PFSK-1 (cell line): ENCODE data around the gene CRYZL1.

ENCODE experiments used
- FOXP2 ChIP-seq: optimal IDR thresholded peaks from 2 replicates; pipeline ENCODE3; 2011; ENCODE audit warnings: borderline replicate concordance, control low read depth, inconsistent platforms; ENCODE audit not compliant: insufficient read depth; ENCODE audit errors: extremely low read length, extremely low read depth
- POLR2AphosphoS5 ChIP-seq: IDR thresholded peaks from 2 replicates; pipeline ENCODE4 v1.6.1; 2012; ENCODE audit warnings: low read depth, mild to moderate bottlenecking, control low read depth, low read length, moderate library complexity
- SIN3A ChIP-seq: IDR thresholded peaks from 2 replicates; pipeline ENCODE4 v1.6.1; 2012; ENCODE audit warnings: mild to moderate bottlenecking, low read length, moderate library complexity, borderline replicate concordance; ENCODE audit not compliant: insufficient read depth
- TAF1 ChIP-seq: IDR thresholded peaks from 2 replicates; pipeline ENCODE4 v1.6.1; 2012; ENCODE audit warnings: low read length, control low read depth, borderline replicate concordance; ENCODE audit not compliant: insufficient read depth
- TF ChIP-seq, protein P1 (sequence below), 2 experiments: IDR thresholded peaks; 2 replicates each; pipeline versions ENCODE4 v1.6.1 to v1.8.0; 2011 to 2012; ENCODE audit warnings: low read depth in 2 of 2, low read length in 2 of 2, control low read depth in 1 of 2, inconsistent platforms in 1 of 2, mild to moderate bottlenecking in 1 of 2, moderate library complexity in 1 of 2; ENCODE audit not compliant: insufficient read depth in 1 of 2

The CRYZL1 gene

DNA sequence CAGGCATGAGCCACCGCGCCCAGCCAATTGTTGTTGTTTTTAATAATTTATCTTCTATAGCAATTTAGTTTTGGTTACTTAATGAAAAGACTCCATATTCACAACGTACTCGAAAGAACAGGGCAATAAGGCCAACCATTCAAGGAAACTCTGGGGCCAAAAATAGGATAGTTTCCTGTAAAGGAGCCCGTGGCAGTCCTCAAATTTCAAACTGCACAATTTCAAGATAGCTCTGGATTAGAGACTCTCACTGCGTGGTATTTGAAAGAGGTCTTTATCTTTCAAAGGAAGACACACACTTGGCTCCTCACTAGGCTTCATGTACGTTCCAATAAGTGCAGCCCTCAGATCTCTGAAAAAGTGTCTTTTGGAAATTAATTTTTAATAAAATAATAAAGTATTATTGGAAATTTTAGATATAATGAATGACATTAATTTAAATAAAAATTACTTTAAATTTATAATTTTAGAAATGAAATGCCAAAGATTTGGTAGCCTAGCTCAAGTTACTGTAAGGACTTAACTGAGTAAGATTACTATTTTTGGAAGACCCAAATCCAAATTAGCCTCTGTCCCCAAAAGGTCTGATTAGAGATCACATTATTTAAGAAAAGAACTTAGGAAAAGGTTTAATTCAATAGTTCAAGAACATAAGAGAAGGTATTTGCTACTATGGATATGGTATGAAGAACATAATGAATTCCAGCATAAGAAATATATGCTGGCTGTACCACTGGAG, 30.4 kb downstream of the CRYZL1 start:
- no peak for TF ChIP-seq POLR2AphosphoS5
- TF ChIP-seq TAF1: no peak
- no peak for TF ChIP-seq SIN3A
- no peak for TF ChIP-seq FOXP2
- TF ChIP-seq, protein P1, sequence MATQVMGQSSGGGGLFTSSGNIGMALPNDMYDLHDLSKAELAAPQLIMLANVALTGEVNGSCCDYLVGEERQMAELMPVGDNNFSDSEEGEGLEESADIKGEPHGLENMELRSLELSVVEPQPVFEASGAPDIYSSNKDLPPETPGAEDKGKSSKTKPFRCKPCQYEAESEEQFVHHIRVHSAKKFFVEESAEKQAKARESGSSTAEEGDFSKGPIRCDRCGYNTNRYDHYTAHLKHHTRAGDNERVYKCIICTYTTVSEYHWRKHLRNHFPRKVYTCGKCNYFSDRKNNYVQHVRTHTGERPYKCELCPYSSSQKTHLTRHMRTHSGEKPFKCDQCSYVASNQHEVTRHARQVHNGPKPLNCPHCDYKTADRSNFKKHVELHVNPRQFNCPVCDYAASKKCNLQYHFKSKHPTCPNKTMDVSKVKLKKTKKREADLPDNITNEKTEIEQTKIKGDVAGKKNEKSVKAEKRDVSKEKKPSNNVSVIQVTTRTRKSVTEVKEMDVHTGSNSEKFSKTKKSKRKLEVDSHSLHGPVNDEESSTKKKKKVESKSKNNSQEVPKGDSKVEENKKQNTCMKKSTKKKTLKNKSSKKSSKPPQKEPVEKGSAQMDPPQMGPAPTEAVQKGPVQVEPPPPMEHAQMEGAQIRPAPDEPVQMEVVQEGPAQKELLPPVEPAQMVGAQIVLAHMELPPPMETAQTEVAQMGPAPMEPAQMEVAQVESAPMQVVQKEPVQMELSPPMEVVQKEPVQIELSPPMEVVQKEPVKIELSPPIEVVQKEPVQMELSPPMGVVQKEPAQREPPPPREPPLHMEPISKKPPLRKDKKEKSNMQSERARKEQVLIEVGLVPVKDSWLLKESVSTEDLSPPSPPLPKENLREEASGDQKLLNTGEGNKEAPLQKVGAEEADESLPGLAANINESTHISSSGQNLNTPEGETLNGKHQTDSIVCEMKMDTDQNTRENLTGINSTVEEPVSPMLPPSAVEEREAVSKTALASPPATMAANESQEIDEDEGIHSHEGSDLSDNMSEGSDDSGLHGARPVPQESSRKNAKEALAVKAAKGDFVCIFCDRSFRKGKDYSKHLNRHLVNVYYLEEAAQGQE (IDR thresholded peaks at IDR 0.05; ENCODE audit: insufficient read depth in 1 of 2, low read depth in 2 of 2, low read length in 2 of 2): no peak

DNA sequence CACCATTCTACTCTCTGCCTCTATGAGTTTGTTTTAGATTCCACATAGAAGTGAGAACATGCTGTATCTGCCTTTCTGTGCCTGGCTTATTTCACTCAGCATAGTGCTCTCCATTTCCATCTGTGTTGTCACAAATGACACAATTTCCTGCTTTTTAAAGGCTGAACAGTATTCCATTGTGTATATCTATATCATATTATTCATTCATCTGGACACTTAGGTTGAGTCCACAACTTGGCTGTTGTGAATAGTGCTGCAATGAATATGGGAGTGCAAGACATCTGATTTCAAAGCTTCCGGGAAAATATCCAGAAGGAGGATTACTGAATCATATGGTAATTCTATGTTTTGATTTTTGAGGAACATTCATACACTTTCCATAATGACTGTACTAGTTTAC, 33.0 kb downstream of the CRYZL1 start:
- TF ChIP-seq FOXP2: no peak
- TF ChIP-seq POLR2AphosphoS5: no peak
- TF ChIP-seq SIN3A: no peak
- TF ChIP-seq TAF1: no peak
- TF ChIP-seq, protein P1 (IDR thresholded peaks at IDR 0.05; ENCODE audit: insufficient read depth in 1 of 2, low read depth in 2 of 2, low read length in 2 of 2): no peak

DNA sequence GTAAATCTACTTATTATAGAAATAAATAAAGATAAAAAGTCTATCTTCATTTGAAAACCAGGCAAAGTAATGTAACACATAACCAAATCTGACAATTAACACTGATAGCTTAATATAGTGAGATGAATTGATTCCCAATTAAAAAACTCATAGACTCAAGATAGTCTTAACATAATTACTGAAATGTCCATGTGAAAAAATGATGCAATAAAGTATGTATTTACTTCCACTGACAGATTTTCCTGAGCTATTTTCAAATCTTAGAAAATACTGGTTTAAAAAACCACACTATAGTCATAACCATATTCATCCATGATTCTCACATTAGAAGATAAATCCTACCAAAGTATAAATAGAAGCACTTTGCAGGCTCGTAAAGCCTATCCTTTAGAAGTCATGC, 43.5 kb downstream of the CRYZL1 start:
- TF ChIP-seq FOXP2 (no peak), POLR2AphosphoS5 (no peak), TAF1 (no peak), SIN3A (no peak)
- TF ChIP-seq, protein P1 (IDR thresholded peaks at IDR 0.05; ENCODE audit: insufficient read depth in 1 of 2, low read depth in 2 of 2, low read length in 2 of 2): no peak

DNA sequence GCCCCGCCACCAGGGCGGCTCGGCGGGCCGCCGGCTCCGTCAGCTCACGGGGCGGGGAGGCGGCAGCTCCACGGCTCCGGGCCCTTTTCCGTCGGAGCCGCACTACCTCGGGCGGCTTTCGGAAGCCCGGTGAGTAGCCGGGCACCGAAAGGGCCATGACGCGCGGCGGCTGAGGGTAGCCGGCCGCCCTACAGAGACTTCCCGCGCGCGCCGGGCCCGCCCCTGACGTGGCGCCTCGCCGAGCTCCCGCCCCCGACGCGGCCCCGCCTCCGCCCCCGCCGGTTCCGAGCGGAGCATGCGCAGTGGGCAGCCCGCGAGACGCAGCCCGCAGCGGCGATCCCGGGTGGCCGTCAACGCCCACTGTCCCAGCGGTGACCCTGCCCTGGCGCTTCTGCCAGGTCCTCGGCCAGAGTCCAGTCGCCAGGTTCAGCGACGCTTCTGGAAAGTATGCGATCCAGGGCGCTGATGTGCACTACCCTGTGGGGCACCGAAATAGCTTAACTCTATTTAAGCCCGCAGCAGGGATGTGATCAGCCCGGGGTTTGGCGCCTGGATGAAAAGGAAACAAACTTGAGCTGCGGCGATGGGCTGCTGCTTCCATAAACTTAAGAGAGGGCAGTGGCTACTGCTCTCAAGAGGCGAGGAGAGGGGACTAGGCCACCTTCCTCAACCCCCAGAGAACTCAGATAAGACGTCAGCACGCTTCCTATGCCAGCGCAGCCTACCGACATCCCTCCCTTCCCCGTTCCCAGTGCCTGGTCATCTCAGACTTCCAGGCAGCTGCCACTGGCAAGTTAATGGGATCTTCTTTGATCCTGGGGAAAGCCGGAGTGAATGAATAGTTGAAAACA, 52.8 kb downstream of the CRYZL1 start, which contains the start of gene DONSON:
Gene DONSON (minus strand): TSS at position 200 of the 851 bp plus-strand sequence. CDS start 43 bp downstream, at position 157.
- peak; percentile 60 for TF ChIP-seq TAF1
- peak; percentile 66 for TF ChIP-seq POLR2AphosphoS5
- peak; percentile 68 for TF ChIP-seq FOXP2
- TF ChIP-seq SIN3A: no peak
- TF ChIP-seq, protein P1 (IDR thresholded peaks at IDR 0.05; ENCODE audit: insufficient read depth in 1 of 2, low read depth in 2 of 2, low read length in 2 of 2): peak in 1 of 2 experiments; percentile 21; a peak in 1 of 4 replicates
